Jurkat, Clone E6-1 (cell line): ENCODE measurements around the gene ZNF20.
"Not testable (repeated sequence)": the region's sequence is repeated elsewhere in the genome, so short reads cannot be mapped to it uniquely, and the experiment has no call there.

Experiments
- DNase-seq: peaks from one replicate; pipeline ENCODE4 v3.0.0-alpha.2; 2011; ENCODE audit warnings: low read depth, low spot score
- H3K4me3 ChIP-seq: 2 replicates; pipeline ENCODE4 v1.5.1; 2011; ENCODE audit warnings: mild to moderate bottlenecking, low read length, control low read depth, moderate library complexity

The ZNF20 gene

GRCh38 chr19:12117201-12117970, 22.8 kb downstream of the ZNF20 start:
- H3K4me3 ChIP-seq: no peak overlapping the region
- DNase-seq: no peak

GRCh38 chr19:12113121-12113520, 27.0 kb downstream of the ZNF20 start:
- DNase-seq: no peak
- no peak overlapping the region for H3K4me3 ChIP-seq

GRCh38 chr19:12112701-12113100, 27.4 kb downstream of the ZNF20 start:
- DNase-seq: no peak
- no peak overlapping the region for H3K4me3 ChIP-seq

- H3K4me3 ChIP-seq: no peak overlapping the region
- no peak for DNase-seq
Observed at GRCh38 chr19:12111943-12112637, 28.1 kb downstream of the ZNF20 start.

GRCh38 chr19:12111176-12111575, 29.0 kb downstream of the ZNF20 start:
- no peak for DNase-seq
- no peak overlapping the region for H3K4me3 ChIP-seq

- H3K4me3 ChIP-seq, DNase-seq: not testable (repeated sequence)
Observed at GRCh38 chr19:12103909-12104308, 36.2 kb downstream of the ZNF20 start.

- H3K4me3 ChIP-seq: no peak overlapping the region
- no peak for DNase-seq
Observed at GRCh38 chr19:12098040-12098439, 42.1 kb downstream of the ZNF20 start.

GRCh38 chr19:12095111-12095790, 44.9 kb downstream of the ZNF20 start:
- no peak overlapping the region for H3K4me3 ChIP-seq
- DNase-seq: no peak

GRCh38 chr19:12093777-12094176, 46.4 kb downstream of the ZNF20 start:
- no peak overlapping the region for H3K4me3 ChIP-seq

GRCh38 chr19:12092956-12093355, 47.2 kb downstream of the ZNF20 start:
- DNase-seq: no peak

More at GRCh38 chr19:12093777-12094176, 46.4 kb downstream of the ZNF20 start:
- no peak for DNase-seq

GRCh38 chr19:12092065-12092867, 47.9 kb downstream of the ZNF20 start:
- peak; percentile 89 for DNase-seq
- H3K4me3 ChIP-seq: peak overlapping the region; percentile 62

More at GRCh38 chr19:12092956-12093355, 47.2 kb downstream of the ZNF20 start:
- peak overlapping the region; percentile 62 for H3K4me3 ChIP-seq

- no peak overlapping the region for H3K4me3 ChIP-seq
- DNase-seq: peak; percentile 79
Observed at GRCh38 chr19:12090807-12091206, 49.3 kb downstream of the ZNF20 start.

- no peak for DNase-seq
- no peak overlapping the region for H3K4me3 ChIP-seq
Observed at GRCh38 chr19:12085074-12085818, 54.9 kb downstream of the ZNF20 start.

GRCh38 chr19:12083336-12083735, 56.8 kb downstream of the ZNF20 start:
- not testable (repeated sequence) for DNase-seq, H3K4me3 ChIP-seq
